ENCODE data around the gene BACH1.
A peak's percentile ranks its signal among the peaks of the same experiment; 100 is the strongest.
"Not testable (repeated sequence)": the region's sequence is repeated elsewhere in the genome, so short reads cannot be mapped to it uniquely, and the experiment has no call there.

Gene BACH1

DNA sequence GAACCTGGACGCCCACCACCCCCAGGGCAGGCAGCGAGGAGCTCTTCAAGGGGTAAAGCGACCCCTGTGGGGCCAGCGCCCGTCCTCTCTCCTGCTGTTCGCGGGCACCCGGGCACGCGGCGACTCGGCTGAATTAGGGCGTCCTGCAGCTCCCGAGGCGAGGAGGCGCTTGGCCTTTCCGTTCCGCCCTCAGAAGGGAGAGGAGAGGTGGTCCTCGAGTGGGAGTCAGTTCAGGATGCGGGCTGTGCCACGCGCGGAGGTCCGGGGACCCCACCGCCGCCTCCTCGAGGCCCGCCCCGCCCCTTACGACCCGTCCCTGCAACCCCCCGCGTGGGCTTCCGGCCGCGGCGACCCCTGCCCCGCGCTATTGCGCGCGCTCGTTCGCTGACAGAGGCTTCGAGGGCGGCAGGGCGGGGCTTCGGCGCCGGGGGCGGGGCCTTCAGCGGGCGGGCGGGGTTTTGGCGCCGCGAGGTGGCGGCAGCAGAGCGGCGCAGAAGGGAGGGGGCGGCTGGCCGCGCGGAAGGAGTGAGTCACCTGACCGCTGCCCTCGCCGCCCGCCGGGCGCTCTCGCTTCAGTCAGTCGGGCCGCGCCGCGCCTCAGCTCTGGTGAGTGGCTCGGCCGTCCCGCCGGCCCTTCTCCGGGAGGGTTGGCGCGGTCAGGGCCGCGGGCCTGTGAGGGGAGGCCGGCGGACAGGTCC is at the start of gene BACH1:
BACH1 (plus strand) TSS at position 575 of the 698 bp plus-strand sequence. CDS start 22,359 bp downstream, outside the sequence.
- TF ChIP-seq, protein P1, sequence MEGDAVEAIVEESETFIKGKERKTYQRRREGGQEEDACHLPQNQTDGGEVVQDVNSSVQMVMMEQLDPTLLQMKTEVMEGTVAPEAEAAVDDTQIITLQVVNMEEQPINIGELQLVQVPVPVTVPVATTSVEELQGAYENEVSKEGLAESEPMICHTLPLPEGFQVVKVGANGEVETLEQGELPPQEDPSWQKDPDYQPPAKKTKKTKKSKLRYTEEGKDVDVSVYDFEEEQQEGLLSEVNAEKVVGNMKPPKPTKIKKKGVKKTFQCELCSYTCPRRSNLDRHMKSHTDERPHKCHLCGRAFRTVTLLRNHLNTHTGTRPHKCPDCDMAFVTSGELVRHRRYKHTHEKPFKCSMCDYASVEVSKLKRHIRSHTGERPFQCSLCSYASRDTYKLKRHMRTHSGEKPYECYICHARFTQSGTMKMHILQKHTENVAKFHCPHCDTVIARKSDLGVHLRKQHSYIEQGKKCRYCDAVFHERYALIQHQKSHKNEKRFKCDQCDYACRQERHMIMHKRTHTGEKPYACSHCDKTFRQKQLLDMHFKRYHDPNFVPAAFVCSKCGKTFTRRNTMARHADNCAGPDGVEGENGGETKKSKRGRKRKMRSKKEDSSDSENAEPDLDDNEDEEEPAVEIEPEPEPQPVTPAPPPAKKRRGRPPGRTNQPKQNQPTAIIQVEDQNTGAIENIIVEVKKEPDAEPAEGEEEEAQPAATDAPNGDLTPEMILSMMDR (IDR thresholded peaks at IDR 0.05; ENCODE audit: low read depth, low read length): peak; percentile 10
- peak; percentile 81 for DNase-seq (ENCODE audit: extremely low read depth, low read depth)

DNA sequence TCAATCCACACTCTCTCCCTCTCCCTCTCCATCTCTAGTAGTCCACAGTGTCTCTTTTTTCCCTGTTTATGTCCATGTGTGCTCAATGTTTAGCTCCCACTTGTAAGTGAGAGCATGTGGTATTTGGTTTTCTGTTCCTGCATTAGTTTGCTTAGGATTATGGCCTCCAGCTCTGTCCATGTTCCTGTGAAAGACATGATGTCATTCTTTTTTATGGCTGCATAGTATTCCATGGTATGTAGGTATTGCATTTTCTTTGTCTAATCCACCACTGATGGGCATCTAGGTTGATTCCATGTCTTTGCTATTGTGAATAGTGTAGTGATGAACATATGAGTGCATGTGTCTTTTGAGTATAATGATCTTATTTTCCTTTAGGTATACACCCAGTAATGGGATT is 49.4 kb upstream of the BACH1 start:
- DNase-seq (ENCODE audit: extremely low read depth, low read depth): not testable (repeated sequence)

DNA sequence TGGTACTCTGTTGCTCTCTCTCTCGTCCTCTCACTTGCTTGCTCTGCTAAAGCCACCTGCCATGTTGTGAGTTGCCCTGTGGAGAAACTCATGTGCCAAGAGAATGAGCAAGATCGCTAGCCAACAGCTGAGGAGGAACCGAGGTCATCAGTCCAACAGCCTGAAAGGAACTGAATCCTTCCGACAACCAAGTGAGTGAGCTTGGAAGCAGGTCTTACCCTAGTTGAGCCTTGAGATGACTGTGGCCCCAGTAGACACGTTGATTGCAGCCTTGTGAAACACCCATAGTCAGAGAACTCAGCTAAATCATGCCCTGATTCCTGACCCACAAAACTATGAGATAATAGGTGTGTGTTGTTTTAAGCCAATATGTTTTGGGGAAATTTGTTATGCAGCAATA is 48.1 kb upstream of the BACH1 start:
- TF ChIP-seq, protein P1 (IDR thresholded peaks at IDR 0.05; ENCODE audit: low read depth, low read length): no peak
- DNase-seq (ENCODE audit: extremely low read depth, low read depth): no peak

DNA sequence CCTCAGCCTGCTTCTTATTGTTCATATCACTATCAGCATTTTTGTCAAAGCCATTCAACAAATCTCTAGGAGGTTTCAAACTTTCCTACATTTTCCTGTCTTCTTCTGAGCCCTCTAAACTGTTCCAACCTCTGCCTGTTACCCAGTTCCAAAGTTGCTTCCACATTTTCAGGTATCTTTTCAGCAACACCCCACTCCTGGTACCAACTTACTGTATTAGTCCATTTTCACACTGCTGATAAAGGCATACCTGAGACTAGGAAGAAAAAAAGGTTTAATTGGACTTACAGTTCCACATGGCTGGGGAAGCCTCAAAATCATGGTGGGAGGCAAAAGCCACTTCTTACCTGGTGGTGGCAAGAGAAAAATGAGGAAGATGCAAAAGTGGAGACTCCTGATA is 44.9 kb upstream of the BACH1 start:
- DNase-seq (ENCODE audit: extremely low read depth, low read depth): not testable (repeated sequence)

DNA sequence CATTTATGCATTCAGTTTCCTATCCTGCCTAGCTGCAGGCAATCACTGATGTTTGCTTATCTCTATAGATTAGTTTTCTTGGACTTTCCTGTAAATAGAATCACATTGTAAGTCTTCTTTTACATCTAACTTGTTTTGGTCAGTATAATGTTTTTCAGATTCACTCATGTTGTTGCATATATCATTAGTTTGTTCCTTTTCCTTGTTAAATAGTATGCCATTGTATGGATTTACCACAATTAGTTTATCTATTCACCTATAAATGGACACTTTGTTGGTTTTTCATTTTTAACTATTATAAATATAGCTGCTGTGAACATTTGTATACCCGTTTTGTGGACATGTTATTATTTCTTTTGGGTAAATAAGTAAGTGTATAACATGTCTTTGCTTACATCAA is 44.2 kb upstream of the BACH1 start:
- TF ChIP-seq, protein P1 (IDR thresholded peaks at IDR 0.05; ENCODE audit: low read depth, low read length): no peak
- no peak for DNase-seq (ENCODE audit: extremely low read depth, low read depth)

DNA sequence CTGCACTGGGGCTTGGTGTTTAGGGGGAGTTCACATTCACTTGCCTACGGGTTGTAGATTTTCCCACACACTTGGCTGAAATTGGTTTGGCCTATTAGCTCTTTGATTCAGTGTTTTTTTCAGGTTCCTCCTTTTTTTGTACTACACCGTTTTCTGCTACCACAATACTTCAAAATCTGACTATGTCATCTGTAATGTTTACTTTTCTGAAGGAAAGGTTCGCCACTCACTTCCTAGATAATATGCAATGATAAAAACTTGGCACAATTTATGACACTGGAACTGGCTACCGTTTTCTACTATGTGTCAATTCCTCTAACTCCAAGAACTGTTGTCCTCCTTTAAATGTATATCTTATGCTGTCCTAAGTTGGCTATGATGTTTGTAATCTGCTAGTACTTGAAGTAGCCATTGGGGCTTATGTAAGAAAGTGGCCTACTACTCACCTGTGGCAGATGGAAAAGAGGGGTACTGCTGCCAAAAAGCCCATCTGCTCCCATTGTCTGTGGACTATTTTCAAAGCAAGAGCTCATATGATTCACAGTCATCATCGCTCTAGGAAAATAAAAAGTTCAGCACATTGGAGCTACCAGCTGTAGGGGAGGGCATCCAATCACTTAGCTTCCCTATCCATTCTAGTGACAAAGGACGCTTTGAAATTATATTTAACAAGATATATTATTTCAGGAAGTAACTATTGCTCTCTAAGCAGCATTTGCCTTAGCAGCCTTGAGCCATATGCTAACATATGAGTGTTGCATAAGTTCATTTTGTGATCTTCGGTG is 42.4 kb upstream of the BACH1 start:
- TF ChIP-seq, protein P1 (IDR thresholded peaks at IDR 0.05; ENCODE audit: low read depth, low read length): no peak
- no peak for DNase-seq (ENCODE audit: extremely low read depth, low read depth)

DNA sequence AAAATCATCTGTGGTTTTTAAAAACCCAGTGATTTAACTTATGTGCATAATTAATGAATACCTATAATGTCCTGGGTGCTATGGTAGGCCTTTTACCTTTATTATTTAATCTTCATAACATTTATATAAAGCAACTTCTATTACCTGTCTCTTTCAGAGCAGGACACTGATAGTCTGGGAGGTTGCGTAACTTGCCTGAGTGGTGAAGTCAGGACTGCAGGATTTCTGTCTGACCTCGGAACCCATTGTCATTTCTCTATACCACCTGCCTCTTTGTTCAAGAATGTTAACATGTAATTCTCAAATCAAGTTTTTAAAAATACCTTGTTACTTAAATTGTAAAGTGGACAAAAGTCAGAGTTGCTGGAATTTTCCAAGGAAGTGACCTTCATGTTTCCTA is 41.0 kb upstream of the BACH1 start:
- TF ChIP-seq, protein P1 (IDR thresholded peaks at IDR 0.05; ENCODE audit: low read depth, low read length): no peak
- DNase-seq (ENCODE audit: extremely low read depth, low read depth): no peak

DNA sequence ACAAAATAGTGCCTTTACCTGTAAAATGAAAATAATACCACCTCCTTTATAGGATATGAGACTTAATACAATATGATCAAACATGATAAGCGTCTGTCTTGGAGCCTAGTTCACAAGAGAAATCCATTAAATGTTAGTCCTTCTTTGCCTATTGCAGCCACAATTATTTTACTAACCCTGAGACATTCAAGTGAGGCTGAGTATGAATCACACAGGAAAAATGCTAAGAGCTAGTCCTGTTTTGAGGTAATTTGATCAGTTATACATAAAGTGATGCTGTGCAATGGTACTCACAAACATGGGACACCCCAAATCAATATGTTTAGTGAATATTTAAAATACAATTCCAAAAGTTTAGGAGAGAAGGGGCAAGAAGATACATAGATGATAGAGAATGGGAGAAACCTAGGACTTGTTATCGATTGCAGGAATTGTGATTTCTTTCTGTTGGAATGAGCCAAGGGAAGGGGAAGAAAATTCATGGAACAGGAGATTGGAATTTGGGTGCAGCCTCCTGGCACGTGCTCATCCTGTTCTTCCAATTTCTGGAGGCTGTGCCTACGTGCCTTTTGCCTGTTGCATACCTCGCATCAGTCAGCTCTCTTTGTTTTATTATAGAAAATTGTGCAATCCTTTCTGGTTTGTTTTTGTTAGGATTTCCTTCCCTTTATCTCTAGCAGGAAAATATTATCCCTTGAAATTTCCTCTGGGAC is 39.9 kb upstream of the BACH1 start:
- DNase-seq (ENCODE audit: extremely low read depth, low read depth): peak; percentile 58
- TF ChIP-seq, protein P1 (IDR thresholded peaks at IDR 0.05; ENCODE audit: low read depth, low read length): no peak

Measured in AG09319 (cell line).